Keratinocyte (primary cell): ENCODE data around the gene PTBP2.

ENCODE experiments used
- CTCF ChIP-seq, 3 experiments: IDR thresholded peaks in 1 of 3; conservative IDR thresholded peaks in 1 of 3; optimal IDR thresholded peaks in 1 of 3; 2 replicates in 2 of 3; 3 replicates in 1 of 3; pipeline versions ENCODE3 to v1.5.1; 2011; ENCODE audit warnings: low read length in 3 of 3, mild to moderate bottlenecking in 3 of 3, moderate library complexity in 2 of 3, control low read depth in 1 of 3, inconsistent platforms in 1 of 3; ENCODE audit not compliant: insufficient read depth in 2 of 3; ENCODE audit errors: extremely low read depth in 1 of 3
- EZH2 ChIP-seq: IDR thresholded peaks from one replicate; pipeline ENCODE4 v1.6.1; 2012; ENCODE audit warnings: inconsistent platforms, mild to moderate bottlenecking, low read length, moderate library complexity

- TF ChIP-seq CTCF (optimal IDR thresholded peaks at IDR 0.05 in 1 of 3, IDR thresholded peaks at IDR 0.05 in 1 of 3, conservative IDR thresholded peaks at IDR 0.05 in 1 of 3; ENCODE audit: extremely low read depth in 1 of 3, insufficient read depth in 2 of 3, low read length in 3 of 3) (no peak), EZH2 (no peak)
Measured at GRCh38 chr1:96710708-96711477, 10.7 kb upstream of the PTBP2 start.
